HG02943 (cell line): ENCODE data around the gene MRPS15.
"Not testable (repeated sequence)": the region's sequence is repeated elsewhere in the genome, so short reads cannot be mapped to it uniquely, and the experiment has no call there.

Experiments
- ATAC-seq: cut with Tn5 transposase; IDR thresholded peaks from one replicate; pipeline ENCODE4 v1.9.1; 2021; ENCODE audit warnings: mild to moderate bottlenecking, low read depth, moderate library complexity; ENCODE audit not compliant: unreplicated experiment

Gene MRPS15

DNA sequence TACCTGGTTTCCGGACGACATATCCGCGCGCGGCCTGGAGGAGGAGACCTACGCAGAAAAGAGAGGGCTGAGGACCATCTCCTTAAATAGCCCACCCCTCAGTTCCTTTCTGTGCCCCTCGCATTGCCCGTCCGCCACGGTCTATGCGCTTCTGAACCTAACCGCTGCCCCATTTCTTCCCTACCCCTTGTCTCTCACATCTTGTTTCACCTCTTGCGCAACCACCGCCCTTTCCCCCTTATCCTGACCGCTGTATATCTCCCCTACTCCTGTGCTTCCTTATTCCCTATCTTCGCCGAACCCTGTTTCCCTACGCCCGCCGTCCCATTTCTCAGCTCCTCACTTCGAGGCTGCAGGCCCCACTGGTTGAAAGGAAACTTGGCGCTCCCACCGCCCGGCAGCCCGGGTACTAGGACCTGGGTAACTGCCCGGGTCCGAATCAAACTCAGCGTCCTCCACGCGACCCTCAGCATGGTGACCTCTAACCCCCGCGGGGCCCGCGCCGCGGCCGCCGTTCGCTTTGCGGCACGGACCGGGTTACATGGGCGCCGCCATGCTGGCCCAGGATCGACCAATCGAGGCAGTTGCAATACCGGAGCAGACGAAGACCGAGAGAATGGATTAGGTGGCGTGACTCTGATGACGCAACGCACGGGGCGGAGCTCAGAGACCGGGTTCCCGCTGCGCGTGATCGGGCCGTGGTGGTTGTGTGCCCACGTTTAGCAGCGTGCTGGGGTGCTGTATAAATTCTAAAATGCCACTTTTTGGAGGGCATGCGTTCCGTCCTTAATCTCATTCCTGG lies at the start of gene MRPS15:
MRPS15 (minus strand) TSS at position 582 of the 802 bp plus-strand sequence; CDS start at position 473, 109 bp downstream.
- peak; percentile 89 for ATAC-seq

- ATAC-seq, result no peak
Measured at GRCh38 chr1:36512842-36513241, 48.7 kb upstream of the MRPS15 start.

GRCh38 chr1:36511804-36512798 lies 47.9 kb upstream of the MRPS15 start:
- ATAC-seq, result no peak

DNA sequence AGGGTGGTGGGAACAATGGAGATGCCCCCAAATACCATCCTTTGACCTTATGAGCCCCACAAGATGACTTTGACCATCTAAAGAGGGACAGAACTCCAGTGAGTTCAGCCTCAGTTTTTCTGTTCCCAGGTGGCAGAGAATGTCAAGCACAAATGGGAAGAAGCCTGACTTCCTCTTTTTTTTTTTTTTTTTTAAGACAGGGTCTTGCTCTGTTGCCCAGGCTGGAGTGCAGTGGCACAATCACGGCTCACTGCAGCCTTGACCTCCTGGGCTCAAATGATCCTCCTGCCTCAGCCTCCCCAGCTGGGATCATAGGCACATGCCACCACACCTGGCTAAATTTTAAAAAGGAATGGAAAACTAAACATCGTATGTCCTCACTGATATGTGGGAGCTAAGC lies 47.0 kb upstream of the MRPS15 start:
- not testable (repeated sequence) for ATAC-seq

DNA sequence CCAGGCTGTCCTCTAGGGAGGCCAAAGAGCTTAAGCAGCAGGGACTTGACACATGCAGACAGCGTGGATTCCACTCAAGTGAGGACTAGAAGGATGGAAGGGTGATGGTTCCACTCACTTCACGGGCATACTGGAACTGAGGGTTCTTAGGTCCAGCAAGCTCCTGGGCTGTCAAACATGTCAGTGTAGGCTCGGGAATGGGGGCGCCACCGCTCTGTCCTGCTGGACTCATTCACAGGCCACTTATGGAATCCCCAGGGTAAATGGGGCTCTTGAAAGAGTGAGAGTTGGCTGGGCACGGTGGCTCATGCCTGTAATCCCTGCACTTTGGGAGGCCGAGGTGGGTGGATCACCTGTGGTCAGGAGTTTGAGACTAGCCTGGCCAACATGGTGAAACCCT lies 46.2 kb upstream of the MRPS15 start:
- no peak for ATAC-seq

GRCh38 chr1:36508257-36508656 lies 44.1 kb upstream of the MRPS15 start:
- ATAC-seq, result no peak

- ATAC-seq, result no peak
Measured at GRCh38 chr1:36506276-36506920, 42.2 kb upstream of the MRPS15 start.

GRCh38 chr1:36503733-36504132 lies 39.5 kb upstream of the MRPS15 start:
- ATAC-seq, result no peak

DNA sequence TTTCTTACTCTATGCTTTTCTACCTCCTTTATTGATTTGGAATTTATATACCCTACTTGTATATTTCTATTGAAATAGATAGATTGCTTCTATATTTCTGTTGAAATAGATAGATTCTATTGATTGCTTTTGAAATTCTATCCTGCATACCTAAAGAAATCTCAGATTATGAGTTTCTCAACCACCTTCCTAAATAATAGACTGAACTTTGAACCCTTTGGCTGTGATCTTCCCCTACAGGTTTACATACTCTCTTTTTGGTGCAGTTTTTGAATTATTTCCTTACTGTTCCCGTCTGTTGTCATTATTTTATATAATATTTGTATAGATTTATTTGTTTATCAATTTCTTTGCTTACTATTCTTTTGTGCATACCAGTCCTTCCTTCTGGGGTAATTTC lies 39.0 kb upstream of the MRPS15 start:
- no peak for ATAC-seq

DNA sequence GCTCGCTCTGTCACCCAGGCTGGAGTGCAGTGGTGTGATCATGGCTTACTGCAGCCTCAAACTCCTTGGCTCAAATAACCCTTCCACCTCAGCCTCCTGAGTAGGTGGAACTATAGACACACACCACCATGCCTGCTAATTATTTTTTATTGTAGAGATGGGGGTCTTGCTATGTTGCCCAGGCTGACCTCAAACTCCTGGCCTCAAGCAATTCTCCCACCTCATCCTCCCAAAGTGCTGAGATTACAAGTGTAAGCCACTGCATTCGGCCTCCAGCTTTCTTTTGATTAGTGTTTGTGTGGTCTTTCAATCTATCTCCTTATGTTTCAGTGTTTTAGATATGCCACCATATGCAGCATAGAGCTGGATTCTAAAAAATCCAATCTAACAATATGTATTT lies 38.4 kb upstream of the MRPS15 start:
- ATAC-seq, result no peak

DNA sequence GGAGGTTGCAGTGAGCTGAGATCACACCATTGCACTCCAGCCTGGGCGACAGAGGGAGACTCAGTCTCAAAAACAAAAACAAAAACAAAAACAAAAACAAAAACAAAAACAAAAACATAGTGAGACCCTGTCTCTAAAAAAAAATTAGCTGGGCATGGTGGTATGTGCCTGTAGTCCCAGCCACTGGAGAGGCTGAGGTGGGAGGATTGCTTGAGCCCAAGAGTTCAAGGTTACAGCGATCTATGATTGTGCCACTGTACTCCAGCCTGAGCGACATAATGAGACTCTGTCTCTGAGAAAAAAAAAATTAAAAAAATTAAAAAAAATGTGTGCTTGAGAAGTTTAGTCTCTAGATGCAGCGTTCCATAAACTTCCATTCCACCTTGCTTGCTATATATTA lies 37.7 kb upstream of the MRPS15 start:
- not testable (repeated sequence) for ATAC-seq

DNA sequence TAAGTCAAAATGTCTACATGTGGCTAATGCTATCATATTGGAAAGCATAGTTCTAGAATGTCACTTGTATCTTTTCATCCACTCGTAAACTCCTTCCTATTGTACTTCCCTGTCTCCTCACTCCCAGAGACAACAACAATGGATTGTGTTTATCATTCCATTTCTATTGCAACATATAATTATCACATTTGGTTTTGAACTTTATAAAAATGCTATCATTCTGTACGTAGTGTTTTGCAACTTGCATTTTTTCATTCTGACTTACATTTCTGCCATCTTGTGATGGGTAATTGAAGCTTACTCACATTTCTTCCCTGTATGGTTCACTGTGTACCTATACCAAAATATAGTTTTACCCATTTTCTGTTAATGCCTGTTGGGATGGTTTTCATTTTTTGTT lies 33.0 kb upstream of the MRPS15 start:
- ATAC-seq, result no peak

DNA sequence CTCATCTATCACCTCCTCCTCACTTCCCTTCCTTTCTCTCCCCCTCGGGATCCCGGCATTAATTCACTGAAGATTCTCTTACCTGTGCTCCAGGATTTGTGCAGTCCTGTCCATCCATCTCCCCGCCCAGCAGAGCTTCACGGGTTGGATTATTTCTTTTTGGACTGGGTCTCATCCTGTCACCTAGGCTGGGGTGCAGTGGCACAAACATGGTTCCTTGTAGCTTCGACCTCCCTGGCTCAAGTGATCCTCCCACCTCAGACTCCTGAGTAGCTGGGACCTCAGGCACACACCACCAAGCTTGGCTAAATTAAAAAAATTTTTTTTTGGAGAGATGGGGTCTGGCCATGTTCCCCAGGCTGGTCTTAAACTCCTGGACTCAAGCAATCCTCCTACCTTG lies 30.8 kb upstream of the MRPS15 start:
- ATAC-seq, result no peak

DNA sequence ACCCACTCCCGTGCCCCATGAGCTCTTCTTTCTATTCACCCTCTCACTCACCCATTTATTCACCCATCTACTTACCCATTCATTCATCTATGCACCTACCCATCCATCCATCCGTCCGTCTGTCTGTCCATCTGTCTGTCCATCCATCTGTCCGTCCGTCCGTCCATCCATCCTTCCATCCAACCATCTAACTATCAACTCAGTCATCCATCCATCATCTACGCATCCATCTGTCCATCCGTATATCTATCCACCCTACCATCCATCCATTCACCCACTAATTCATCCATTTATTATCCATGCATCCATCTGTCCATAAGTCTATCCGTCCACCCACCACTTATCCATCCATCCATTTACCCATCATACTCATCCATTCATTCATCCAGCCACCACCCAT lies 29.3 kb upstream of the MRPS15 start:
- ATAC-seq, result no peak

- no peak for ATAC-seq
Measured at GRCh38 chr1:36492491-36492890, 28.3 kb upstream of the MRPS15 start.

GRCh38 chr1:36489258-36490051 lies 25.3 kb upstream of the MRPS15 start:
- not testable (repeated sequence) for ATAC-seq

DNA sequence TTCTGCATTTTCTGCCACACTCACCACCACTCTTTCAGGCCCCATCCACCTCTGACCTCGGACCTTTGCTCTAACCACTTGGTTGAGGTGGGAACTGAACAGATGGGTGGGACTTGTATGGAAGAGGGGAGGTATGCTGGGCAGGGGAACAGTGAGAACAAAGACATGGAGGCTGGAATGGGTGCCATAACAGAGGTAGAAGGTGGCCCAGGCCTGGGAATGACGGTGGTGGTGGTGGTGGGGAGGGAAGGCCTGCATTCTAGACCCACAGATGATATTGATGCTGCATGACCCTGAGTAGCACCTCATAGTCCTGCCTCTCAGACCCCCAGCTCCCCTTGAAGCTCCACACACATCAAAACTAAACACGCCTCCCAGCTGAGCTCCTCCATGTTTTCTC lies 23.7 kb upstream of the MRPS15 start:
- no peak for ATAC-seq

DNA sequence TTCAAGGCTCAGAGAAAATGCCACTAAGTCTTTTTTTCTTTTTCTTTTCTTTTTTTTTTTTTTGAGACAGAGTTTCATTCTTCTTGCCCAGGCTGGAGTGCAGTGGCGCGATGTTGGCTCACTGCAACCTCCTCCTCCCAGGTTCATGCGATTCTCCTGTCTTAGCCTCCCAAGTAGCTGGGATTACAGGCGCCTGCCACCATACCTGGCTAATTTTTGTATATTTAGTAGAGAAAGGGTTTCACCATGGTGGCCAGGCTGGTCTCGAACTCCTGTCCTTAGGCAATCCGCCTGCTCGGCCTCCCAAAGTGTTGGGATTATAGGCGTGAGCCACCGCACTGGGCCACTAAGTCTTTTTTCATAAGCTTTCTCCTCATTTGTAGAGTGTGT lies 23.1 kb upstream of the MRPS15 start:
- ATAC-seq, result not testable (repeated sequence)

- ATAC-seq, result no peak
Measured at GRCh38 chr1:36486439-36487335, 22.5 kb upstream of the MRPS15 start.
